ENCODE data around the gene HECTD2.
A peak's percentile ranks its signal among the peaks of the same experiment; 100 is the strongest.
"Not testable (repeated sequence)": the region's sequence is repeated elsewhere in the genome, so short reads cannot be mapped to it uniquely, and the experiment has no call there.

HECTD2 gene, protein sequence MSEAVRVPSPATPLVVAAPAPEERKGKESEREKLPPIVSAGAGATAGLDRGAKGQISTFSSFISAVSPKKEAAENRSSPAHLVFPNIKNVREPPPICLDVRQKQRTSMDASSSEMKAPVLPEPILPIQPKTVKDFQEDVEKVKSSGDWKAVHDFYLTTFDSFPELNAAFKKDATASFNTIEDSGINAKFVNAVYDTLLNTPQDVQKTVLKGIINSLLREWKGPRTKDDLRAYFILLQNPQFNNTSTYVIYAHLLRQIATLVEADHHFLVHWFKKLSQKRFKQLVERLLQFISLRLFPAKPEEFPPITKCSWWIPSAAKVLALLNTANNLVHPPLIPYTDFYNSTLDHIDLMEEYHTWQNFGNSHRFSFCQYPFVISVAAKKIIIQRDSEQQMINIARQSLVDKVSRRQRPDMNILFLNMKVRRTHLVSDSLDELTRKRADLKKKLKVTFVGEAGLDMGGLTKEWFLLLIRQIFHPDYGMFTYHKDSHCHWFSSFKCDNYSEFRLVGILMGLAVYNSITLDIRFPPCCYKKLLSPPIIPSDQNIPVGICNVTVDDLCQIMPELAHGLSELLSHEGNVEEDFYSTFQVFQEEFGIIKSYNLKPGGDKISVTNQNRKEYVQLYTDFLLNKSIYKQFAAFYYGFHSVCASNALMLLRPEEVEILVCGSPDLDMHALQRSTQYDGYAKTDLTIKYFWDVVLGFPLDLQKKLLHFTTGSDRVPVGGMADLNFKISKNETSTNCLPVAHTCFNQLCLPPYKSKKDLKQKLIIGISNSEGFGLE

DNA sequence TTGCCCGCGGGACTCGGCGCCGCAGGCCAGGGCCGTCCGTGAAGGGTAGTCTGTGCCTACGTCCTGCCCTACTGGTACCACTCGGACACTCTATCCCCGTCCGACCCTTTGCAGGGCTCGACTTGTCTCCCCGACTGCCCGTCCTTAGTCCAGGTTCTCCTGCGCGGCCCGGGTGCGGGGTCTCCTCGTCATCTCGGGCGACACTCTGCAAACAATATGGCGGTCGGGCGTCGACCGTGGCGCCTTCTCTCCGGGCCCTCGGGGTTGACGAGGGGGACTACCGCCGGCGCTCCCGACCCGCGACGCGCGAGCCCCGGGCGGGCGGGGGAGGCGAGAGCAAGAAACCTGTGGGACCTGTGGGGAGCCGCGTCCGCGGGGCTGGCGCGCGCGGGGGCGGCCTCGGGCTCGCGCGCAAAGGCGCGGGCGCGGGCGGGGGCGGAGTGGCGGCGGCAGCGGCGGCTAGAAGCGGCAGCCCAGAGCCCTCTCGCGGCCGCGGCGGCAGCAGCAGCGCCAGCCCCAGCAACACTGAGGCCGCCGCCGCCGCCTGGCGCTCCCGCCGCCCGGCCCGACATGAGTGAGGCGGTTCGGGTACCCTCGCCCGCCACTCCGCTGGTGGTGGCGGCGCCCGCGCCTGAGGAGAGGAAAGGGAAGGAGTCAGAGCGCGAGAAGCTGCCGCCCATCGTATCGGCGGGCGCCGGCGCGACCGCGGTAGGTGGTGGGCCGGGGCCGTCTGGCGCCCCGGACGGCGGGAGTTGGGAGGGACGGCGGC, at the start of gene HECTD2:
TSS of gene HECTD2 (plus strand) at position 476 of the 769 bp plus-strand sequence. CDS start at position 571, 95 bp downstream.
- DNase-seq: peak; percentile 56

DNA sequence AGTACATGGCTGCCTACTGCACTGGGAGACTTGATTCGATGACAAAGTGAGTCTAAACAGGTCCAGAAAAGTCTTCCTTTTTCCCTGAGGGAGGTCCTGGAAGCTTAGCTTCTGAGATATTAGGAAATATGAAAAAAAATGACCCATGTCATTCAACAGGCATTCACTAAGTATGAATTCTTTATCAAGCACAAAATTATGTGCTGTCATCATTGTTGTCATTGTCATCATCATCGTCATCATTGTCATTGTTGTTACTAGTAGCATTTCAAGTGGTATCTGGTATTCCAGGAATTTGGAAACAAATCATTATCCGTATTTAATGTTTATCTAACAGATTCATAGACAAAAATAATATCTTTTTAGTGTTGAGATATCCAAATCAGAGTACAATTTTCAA, 49.7 kb upstream of the HECTD2 start:
- DNase-seq: no peak

DNA sequence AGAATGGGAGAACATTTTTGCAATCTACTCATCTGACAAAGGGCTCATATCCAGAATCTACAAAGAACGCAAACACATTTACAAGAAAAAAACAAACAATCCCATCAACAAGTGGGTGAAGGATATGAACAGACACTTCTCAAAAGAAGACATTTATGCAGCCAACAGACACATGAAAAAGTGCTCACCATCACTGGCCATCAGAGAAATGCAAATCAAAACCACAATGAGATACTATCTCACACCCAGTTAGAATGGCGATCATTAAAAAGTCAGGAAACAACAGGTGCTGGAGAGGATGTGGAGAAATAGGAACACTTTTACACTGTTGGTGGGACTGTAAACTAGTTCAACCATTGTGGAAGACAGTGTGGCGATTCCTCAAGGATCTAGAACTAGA, 44.6 kb upstream of the HECTD2 start:
- not testable (repeated sequence) for DNase-seq

DNA sequence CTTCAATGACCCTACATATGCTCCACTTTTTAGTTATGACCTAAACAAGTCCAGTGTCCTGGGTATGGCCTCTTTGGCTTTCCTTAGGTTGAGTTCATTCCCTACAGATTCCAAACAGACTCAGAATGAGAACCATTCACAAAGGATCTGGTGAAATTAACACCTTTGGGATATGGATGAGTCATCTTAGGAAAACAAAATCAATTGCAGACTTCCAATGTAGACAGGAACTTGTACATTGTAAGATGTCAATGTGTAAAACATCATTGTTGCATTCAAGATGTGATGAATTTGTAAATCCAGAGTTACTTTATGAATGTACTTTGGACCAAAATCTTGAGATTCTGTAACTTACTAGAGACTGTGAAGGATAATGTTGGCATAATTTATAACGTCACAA, 43.4 kb upstream of the HECTD2 start:
- DNase-seq: no peak

DNA sequence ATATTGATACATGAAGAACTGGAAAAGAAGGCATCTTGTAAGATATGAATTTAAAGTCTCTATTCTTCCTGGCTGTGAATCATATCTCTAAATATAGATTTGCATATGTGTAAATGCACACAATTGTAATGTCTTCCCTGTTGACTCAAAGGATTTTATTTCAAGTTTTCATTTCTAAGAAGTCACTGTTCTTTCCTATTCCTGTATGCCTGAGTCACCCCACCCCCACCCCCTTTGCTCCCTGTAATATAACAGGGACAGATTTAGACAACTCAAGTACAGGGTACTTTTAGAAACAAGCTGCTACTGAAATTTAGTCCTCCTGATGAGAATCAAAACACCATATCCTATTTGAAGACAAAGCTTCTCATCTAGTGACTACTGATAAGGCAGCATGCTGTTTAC, 43.0 kb upstream of the HECTD2 start:
- DNase-seq: no peak

DNA sequence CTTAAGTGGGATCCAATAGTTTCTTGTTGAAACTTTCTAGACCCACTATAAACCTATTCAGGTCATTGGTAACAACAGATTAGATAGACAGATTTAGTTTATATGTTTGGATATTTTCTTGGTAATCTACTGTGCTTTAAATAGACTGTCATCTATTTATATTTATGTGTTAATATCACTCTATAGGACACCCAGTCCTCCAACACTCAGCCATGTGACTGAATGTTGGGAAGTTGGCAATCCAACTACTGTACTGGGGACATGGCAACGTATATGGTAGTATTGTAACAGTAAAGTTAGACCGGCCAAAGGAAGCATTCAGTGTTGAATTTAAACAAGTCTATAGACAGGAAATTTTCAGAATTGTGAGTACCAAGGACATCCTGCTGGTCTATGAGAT, 42.6 kb upstream of the HECTD2 start:
- DNase-seq: no peak

DNA sequence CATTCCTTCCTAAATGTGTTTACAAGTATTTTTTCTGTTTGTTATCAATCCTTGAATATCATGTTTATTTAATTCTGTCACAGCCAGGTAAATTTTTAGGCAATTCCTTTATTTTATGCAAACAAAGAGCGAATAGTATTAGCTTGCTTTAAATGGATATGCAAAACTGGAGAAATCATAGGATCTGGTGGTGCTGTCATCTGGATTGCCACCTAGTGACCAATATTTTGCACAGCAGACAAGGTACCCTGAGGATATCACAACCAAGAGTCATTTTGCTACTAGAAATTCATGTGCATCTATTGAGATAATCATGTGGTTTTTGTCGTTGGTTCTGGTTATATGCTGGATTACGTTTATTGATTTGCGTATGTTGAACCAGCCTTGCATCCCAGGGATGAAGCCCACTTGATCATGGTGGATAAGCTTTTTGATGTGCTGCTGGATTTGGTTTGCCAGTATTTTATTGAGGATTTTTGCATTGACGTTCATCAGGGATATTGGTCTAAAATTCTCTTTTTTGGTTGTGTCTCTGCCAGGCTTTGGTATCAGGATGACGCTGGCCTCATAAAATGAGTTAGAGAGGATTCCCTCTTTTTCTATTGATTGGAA, 40.1 kb upstream of the HECTD2 start:
- not testable (repeated sequence) for DNase-seq

DNA sequence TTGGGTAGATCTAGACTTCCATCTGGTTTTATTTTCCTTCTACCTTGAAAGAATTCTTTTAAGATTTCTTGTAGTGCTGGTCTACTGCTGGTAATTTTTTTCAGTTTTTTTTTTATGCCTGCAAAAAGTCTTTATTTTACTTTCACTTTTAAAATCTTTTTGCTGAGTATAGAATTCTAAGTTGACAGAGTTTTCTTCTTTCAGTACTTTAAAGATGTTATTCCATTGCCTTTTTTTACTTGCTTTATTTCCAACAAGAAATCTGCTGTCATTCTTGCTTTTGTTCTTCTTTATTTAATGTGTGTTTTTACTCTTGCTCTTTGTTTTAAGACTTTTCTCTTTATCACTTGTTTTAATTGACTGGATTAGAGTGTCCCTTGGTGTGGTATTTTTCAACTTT, 36.1 kb upstream of the HECTD2 start:
- DNase-seq: no peak

DNA sequence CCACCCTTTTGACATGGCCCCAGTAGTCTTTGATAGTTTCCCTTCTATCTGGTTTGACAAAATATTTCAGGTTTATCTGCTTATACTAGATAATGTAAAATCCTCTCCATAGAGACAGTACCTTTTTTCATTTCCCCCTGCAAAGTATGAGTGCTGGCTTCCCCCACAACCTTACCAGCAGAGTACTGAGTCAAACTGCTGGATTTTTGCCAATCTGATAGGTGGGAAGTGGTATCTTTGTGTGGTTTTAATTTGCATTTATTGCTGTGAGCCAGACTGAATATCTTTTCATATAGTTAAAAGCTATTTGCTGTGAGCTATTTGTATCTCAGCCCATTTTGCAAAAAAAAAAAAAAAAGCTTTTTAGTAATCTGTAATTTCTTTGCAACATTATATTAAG, 32.1 kb upstream of the HECTD2 start:
- DNase-seq: no peak

DNA sequence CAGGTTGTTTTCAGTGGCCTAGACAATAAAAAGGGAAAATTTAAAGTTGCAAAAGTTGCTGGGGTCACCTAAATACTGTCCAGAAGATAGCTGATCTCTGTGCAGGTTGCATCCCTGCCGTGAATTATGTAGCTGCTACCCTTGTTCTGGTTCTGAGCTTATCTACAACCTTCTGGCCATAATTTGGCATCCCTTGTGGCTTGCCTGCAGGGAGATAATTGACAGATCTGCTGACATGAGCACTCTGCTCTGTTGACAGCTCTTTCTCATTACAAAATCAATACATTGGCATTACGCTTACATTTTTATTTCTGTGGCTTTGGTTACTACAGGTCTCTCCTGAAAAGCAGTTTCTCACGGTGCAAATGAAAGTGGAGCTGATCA, 29.3 kb upstream of the HECTD2 start:
- DNase-seq: no peak

DNA sequence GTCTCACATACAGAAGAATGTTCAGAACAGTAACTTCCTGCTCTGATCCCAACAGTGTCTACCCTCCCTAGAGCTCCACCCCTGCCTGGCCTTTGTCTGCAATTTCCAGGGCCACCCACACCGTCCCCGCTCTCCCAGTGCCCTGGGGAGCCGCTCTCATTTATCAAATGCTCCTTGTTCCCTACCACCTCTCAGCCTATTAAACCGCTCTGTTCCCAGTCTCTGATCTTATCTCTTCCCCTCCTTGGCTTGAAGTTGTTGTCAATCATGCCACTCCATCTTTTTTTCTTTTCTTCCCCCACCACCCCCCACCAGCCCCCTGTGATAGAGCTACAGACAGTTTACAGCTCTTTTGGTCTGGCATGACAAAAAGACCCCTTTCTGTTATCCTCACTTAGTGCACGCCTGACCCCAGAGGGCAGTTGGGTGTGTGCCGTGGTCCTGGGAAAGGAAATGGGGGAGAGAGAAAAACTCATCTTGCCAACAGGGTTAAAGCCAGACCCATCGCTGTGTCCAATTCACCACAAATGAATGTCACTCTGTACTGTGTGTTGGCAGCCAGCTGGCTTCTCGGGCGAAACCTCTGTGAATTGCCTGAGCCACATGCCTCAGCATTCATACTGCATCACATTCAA, 28.8 kb upstream of the HECTD2 start:
- DNase-seq: no peak

DNA sequence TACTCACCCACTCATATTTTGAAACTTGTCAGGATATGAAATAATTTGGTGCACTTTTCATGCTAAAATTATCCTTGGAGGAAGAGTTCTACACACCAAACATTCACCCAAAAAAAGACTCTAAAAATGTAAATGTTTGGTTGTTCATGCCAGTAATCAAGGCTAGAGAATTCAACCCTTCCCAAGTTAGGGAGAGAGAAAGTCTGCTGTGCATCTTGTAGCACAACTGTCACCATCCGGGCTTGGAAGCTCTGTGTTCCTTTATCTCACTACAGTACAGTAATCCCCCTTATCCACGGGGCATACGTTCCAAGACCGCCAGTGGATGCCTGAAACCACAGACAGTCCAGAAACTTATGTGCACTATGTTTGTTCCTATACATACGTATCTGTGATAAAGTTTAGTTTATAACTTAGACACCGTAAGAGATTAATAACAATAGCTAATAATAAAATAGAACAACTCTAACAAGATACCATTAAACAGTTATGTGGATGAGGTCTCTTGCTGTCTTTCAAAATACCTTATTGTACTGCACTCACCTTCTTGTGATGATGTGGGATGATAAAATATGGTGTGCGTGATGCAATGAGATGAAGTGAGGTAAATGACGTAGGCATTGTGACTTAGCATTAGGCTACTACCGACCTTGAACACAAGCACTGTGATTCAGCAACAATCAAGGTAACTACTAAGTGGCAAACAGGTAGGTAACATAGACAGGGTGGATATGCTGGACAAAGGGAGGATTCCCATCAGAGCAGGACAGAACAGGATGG, 24.6 kb upstream of the HECTD2 start:
- DNase-seq: no peak

DNA sequence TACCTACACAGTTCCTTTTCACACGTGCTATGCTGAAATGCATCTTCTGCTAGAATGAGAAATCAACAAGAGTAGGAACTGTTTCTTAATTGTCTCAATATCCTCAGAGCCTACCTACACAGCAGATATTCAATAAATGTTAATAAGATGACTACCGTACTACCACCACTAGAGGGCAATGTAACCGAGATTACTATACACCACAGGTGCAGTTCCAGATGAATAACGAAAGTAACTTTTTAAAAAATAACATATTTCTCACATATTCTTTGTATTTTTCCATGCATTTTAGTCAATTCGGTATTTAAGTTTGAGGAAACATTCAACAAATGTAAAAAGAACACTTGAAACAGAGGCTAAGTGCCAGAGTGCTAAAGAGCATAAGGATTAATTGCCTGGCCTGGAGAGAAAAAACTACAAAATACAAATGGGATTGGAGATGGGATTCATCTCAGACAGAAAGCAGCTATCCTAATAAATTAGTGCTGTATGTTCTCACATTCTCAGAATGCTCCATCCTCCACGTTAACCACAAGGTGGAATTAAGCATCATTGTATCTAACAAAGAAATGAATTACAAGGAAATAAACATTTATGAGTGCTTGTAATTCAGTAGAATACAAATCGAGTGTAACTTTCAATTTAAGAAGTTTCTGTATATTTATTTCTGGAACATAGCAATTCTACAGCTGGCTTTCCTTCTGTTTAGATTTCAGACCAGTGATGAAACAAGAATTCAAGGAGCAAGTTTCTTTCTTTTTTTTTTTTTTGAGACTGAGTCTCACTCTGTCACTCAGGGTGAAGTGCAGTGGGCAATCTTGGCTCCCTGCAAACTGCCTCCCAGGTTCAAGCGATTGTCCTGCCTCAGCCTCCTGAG, 20.3 kb upstream of the HECTD2 start:
- peak; percentile 21 for DNase-seq

DNA sequence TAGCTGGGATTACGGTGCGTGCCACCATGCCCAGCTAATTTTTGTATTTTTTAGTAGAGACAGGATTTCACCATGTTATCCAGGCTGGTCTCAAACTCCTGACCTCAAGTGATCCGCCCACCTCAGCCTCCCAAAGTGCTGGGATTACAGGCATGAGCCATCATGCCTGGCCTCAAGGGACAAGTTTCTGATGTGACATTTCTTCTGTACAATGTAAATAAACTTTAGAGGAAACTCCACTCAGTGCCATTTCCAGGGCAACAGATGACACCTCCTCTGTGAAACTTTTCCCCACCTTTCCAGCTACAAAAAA, 19.7 kb upstream of the HECTD2 start:
- DNase-seq: not testable (repeated sequence)

DNA sequence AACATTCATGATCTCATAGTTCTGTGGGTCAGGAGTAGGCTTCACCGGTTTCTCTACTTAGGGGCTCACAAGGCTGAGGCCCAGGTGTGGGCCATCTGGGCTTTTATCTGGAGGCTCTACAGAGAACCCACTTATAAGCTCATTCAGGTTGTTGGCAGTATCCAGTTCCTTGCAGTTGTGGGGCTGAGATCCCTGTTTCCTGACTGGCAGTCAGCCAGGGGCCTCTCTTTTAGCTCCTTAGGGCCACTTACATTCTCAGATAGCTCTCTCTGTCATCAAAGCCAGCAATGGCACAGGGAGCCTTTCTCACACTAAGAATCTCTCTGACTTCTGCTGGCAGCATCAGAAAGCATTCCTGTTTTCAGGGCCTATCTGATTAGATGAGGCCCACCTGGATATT, 18.2 kb upstream of the HECTD2 start:
- no peak for DNase-seq

DNA sequence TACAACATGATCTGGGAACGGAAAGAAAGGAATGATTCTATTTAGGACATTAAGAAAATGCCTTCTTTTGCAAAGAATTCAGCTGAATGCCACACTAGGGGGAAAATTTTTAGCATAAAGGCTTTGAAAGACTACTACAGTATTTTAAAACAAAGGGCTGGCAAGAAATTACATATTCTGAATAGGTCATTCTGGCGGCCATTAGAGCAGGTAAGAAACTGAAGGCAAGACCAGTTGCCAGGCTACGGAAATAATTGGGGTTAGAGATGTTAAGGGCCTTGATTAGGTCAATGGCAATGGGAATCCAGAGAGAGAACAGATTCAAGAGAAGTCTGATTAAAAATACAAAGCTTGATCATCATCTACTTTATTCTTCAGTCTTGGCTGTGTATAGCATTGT, 3.8 kb upstream of the HECTD2 start:
- DNase-seq: no peak

DNA sequence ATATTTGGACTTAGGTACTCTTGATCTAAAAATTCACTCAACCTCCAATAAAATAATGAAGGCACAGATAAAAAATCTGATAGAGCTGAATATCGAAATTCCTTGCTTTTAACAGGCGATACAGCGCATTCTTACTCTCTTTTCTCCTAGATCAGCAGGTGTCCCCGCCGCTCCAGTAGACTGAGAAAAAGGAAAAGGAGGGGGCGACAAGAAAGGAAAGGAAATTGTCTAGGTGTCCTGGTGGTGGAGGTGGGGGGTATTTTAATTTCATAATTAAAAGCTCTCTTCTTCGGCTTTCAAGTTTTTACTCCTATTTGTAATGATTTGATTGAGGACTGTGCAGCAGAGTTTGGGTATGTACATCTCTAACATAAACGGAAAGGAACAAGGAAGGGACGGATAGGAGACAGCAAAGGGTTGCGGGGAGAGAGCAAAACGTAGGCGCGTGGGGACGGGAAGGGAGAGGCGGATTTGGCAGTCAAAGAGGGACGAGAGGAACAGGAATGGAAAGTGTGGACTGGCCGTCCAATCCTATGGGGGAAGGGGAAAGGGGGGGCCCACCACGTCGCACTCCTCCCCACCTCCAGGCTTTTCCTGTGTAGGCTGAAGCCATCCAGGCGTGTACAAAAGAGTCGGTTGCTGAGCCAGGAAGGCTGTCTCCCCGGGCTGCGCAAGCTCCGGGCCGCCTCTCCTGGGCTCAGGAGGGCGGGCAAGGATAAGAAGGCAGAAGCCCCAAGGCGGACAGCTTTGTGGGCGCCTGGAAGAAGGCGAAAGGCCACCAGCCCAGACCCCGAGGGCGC, 875 bp upstream of the HECTD2 start:
- DNase-seq: peak; percentile 35

DNA sequence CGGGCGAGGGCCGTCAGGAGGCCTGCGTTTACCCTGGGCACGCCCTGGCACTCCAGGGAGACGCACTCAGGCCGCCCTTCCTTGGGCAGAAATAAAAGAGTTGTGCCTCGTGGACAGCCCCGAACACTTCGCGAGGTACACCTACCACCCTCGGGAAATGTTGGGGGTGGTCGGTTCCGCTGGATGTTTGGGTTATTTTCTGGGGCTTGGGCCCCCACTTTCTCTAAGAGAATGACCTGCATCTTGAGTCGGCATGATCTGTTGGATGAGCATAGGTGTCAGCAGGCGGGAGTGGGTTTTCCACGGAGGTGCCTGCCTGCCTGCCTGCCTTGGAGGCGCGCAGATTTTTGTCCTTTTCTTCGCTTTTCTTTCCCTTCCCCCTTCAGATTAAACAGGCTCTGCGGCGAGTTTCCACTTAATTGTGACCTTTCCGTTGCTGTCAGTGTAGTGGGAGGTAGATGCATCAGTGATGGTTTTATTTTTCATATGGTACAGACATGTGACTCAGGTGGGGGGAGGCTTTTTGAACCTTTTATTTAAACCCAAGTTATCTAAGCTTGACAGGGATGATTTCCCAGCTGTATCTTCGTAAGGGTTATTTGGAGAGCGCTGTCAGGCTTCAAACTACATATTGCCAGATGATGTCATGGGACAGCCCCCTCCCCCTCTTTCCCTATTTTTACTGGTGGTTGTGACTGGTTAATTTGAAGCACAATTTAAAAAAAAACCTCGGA, 661 bp downstream of the HECTD2 start:
- no peak for DNase-seq

DNA sequence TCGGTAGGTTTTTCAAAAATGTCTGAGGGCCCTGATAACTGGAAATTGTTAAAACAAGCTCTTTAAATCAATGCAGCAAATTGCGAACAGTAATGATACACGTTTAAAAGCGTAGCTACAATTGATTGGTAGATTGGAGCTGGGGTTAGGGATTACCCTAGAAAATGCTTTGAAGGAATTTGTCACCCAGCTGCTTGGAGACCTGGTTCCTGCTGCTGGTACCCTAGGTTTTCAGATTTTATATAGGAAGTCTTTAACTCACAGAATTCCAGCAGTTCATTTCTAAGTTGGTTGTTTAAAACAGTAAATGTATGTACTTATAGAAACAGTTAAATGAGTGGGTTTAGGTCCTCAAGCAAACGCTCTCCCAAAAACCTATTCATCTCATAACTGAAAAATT, 1.5 kb downstream of the HECTD2 start:
- no peak for DNase-seq

Data from NCI-H774 (cell line).